GM19467 (cell line): ENCODE data around the gene CEP170.
A peak's percentile ranks its signal among the peaks of the same experiment; 100 is the strongest.

Source experiments
- ATAC-seq: cut with Tn5 transposase; IDR thresholded peaks from one replicate; pipeline ENCODE4 v1.9.1; 2021; ENCODE audit warnings: mild to moderate bottlenecking, moderate library complexity; ENCODE audit not compliant: unreplicated experiment

The CEP170 gene

DNA sequence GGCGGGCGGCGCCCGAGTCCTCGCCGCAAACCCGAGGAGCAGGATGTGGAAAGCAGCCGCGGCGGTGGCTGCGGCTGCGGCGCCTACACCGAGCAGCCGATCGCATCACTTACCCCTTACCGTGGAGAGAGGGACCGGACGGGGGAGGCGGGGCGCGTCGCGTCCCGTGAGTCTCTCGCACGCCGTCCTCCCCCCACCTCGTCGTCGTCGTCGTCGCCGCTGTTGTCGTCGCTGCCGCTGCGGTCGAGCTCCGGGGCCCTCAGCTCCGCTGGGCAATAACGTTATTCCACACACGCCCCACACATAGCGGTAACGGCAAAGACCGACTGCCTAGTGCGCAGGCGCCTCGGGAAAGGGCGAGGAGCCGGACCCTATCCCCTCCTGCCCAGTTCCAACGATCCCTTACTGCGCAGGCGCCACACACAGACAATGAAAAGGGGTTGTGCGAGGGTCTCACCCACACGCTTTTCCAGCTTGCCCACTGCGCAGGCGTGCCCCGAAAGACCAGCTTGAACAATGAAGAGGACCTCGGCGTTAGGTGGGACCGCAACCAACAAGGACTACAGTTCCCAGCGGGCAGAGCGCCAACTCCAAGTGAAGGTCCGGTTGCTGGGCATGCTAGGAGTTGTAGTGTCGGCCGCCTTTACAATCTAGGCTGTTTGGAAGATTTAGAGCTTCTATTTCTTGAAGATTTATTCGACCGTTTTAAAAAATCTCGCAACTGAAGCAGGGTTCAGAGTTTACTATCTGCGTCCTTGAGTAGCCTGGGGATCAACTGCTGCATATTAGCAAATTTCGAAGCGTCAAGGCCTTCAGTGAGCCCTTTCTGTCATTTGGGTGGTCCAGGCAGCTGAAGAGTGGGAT lies at the start of gene CEP170:
Gene CEP170 (minus strand): TSS at position 355 of the 864 bp plus-strand sequence. CDS start 30,001 bp downstream, outside the sequence.
- ATAC-seq: peak; percentile 50

DNA sequence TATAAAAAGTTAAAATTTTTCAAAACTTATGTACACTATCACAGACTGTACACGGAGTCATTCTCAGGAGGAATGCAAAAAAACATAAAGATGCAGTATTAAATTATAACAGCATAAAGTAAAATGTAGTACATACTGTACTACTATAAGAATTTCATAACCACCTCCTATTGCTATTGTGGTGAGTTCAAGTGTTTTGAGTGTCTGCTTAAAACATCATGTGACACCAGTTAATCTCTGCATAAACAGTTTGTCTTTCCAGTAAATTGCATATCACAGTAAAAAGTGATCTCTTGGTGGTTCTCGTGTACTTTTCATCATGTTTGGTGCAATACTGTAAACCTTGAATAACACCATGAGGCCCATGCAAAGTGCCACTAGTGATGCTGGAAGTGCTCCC lies 46.0 kb upstream of the CEP170 start:
- no peak for ATAC-seq

GRCh38 chr1:243299069-243299468 lies 44.0 kb upstream of the CEP170 start:
- ATAC-seq: no peak

GRCh38 chr1:243294723-243295121 lies 39.6 kb upstream of the CEP170 start:
- ATAC-seq: no peak

DNA sequence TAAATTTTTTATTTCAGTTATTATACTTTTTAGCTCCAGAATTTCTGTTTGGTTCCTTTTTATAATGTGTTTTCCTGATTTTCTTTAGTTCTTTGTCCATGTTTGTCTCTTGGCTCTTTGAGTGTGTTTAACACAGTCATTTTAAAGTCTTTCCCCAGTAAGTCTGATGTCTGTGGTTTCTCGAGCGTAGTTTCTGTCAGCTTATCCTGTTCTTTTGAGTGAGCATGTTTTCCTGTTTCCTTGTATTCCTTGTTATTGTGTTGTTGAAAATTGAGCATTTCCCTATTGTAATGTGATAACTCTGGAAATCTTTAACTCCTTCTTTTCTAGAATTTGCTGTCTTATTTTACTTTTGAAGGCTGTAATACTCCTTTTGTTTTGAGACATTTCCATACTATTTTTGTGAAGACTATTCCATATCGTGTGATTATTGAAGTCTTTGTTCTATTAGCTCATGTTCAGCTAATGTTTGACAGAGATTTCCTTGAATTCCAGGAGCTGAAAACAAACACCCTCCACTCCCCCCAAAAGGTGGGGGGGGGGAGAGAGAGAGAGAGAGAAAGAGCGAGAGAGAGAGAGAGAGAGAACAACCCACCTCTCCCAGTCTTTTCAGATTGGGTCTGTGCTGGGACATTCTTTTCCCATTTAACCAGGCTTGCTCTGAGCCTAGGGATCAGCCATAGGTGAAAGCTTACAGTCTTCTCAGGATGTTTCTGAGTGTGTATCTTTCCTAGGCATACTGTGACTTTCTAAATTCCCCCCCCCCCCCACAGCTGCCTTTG lies 39.1 kb upstream of the CEP170 start:
- ATAC-seq: no peak

GRCh38 chr1:243292117-243292516 lies 37.0 kb upstream of the CEP170 start:
- no peak for ATAC-seq

GRCh38 chr1:243291292-243291691 lies 36.2 kb upstream of the CEP170 start:
- ATAC-seq: no peak

GRCh38 chr1:243288062-243288461 lies 33.0 kb upstream of the CEP170 start:
- ATAC-seq: no peak

DNA sequence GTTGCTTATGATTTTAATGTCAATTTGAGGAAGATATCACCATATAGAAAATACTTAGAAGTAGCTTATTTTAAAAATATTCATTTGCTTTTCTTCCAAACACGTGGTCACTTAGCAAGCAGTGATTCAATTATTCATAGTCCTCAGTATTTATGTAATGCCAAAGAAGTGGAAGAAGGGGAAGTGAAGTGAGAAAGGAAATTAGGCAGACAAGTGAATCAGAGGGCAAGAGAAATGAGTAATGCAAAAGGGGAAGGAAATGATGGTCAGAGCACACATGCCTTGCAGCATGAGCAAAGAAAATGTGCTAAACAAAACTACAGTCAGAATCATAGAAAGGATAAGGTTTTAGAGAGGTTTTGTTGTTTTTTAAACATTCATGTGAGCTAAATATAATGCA lies 32.6 kb upstream of the CEP170 start:
- ATAC-seq: peak; percentile 85

- no peak for ATAC-seq
Observed at GRCh38 chr1:243287123-243287460, 32.0 kb upstream of the CEP170 start.

DNA sequence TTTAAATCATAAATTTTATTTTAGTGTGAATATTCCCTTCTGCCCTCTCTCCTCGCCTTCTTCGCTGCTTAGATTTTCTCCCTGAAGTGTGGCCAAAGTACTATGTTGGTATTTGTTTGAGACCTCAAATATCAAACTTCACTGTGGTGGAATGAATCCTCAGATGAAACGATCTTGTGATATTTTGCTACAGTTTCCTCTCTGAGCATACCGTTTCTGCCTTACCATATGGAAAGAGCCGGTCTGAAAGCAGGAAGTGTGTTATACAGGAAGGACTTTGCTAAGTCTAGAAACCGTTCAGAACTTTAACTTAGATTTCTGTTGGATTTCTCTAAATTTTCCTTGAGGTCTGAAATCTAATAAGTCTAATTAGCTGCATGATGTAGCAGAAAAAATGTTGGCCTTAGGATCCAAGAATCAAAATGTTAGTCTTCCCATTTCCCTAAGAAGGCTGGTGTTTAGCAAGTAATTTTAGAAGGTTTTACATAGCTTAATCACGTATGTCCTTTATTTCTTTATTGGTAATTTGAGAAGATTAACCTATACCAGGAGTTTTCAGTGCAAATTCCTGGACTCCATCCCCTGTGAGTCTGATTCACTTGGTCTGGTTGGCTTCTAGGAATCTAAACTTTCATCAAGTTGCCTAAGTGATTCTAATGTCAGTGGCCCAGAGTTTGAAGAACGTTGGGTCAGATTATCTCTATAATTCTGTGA lies 31.5 kb upstream of the CEP170 start:
- no peak for ATAC-seq

DNA sequence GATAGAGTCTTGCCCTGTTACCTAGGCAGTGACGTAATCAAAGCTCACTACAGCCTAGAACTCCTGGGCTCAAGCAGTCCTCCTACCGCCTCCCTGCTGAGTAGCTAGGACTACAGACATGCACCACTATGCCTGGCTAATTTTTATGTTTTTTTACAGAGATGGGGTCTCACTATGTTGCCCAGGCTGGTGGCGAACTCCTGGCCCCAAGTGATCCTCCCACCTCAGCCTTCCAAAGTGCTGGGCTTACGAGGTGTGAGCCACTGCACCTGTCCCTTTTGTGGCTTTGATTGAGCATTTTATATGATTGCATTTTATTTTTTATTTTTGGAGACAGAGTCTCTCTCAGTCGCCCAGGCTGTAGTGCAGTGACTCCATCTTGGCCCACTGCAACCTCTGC lies 26.6 kb upstream of the CEP170 start:
- no peak for ATAC-seq

DNA sequence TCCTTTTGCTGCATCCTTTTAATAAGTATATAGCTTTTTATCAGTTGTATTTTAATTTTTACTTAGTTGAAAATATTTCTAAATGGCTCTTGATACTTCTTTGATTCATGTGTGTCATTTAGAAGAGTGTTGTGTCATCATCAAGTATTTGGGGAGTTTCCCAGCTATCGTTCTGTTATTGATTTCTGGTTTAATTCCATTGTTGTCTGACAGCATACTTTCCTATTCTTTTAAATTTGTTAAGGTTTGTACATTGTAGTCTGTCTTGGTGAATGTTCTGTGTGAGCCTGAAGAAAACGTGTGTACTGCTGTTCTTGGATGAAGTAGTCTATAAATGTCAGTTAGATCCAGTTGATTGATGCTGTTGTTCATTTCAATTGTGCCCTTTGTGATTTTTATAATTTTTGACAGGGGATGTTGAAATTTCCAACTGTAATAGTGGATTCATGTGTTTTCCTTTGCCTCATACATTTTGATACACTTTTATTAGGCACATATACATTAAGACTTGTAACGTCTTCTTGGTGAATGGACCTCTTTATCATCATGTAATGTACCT lies 25.6 kb upstream of the CEP170 start:
- no peak for ATAC-seq

- ATAC-seq: no peak
Observed at GRCh38 chr1:243275316-243275715, 20.2 kb upstream of the CEP170 start.

DNA sequence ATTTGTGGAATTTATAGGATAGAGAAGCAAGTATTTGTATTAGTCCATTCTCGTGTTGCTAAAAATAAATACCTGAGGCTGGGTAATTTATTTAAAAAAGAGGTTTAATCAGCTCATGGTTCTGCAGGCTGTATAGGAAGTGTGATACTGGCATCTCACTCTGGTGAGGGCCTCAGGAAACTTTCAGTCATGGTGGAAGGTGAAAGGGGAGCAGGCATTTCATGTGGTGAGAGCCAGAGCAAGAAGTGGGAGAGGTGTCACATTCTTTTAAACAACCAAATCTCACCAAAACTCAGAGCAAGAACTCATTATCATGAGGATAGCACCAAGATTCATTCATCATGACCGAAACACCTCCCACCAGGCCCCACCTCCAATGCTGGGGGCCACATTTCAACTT lies 18.9 kb upstream of the CEP170 start:
- no peak for ATAC-seq

- ATAC-seq: no peak
Observed at GRCh38 chr1:243273506-243273905, 18.4 kb upstream of the CEP170 start.

GRCh38 chr1:243272401-243272800 lies 17.3 kb upstream of the CEP170 start:
- ATAC-seq: no peak

- no peak for ATAC-seq
Observed at GRCh38 chr1:243271996-243272395, 16.9 kb upstream of the CEP170 start.

DNA sequence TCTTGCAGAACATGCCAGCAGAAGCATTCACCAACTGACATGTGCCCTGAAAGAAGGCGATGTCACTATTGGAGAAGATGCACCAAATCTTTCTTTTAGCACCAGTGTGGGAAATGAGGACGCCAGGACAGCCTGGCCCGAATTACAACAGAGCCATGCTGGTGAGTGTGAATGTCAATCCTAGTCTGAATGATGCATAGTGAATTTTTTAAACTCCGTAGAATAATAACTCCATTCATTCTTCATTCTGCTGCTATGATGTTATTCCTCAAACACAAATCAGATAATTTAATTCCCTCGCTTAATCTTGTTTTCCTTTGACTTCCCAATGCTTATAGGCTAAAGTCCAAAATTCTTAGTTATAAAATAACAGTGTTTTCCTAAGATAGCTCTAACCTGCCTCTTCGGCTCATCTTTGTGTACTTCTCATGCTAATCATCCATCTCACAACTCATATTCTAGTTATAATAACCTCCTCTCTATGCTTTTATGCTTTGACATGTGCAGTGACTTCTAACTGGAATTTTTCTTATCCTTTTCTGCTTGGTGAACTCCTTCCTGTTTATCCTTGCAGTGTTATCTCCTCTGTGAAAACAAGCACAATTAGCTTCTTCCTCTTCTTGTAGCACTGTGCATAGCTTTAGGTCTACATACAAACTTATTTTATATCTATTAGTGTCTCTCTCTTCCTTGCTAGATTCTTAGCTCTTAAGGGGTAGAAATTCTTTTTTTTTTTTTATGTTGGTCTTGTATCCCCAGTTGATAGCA lies 15.2 kb upstream of the CEP170 start:
- no peak for ATAC-seq

GRCh38 chr1:243269461-243269801 lies 14.3 kb upstream of the CEP170 start:
- ATAC-seq: peak; percentile 69
